ENCODE results near the gene PRR3. TPM values are rescaled to one million over a fixed set of nuclear protein-coding genes. Genes with fewer than 3 reads are reported as not detected.

The PRR3 gene
- total and polyA plus RNA-seq, 2 of the 4 experiments (the other 2 are of a cell fraction), result 7.2 to 17.3 TPM

DNA sequence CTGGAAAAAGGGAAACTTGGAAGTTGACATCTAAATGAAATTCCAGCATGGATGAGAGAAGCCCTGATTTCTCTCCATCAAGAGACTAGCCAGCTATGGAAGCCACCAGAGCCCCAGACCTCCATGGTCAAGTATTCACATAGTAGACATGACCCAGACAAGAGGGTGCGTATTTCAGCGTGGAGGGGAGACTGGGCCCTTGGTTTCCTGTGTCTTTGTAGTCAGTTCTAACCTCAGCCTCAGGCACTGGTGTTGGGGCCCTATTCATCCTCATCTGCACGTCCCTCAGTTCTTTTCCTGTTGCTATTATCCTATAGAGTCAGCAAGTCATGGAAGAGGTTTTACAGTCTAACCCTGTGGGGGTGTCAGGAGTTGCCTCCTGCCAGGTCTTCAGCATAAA lies 13.3 kb upstream of the PRR3 start:
- CTCF ChIA-PET, result interaction anchor here (1.1 to 2.7 kb wide), 2 partner anchors 59 to 62 kb away, joined by 5 to 26 read pairs; no protein-coding TSS in a partner anchor
- Histone ChIP-seq H3K79me1 (ENCODE audit: low read depth in 1 of 2, low read length in 2 of 2) (no peaks in the 10 kb centered on the region), H3K23ac (ENCODE audit: low read depth, low read length) (no peak overlapping the region), H2BK5ac (ENCODE audit: low read depth, low read length, poor library complexity, severe bottlenecking) (no peak overlapping the region), H2AK9ac (replicated peaks; ENCODE audit: low read depth, low read length, poor library complexity) (no peak overlapping the region), H2BK15ac (ENCODE audit: low read depth, low read length) (no peak overlapping the region), H2AK5ac (ENCODE audit: low read depth, low read length) (no peak overlapping the region), H3K4me1 (ENCODE audit: control insufficient read depth, insufficient read depth, low read length) (no peaks in the 10 kb centered on the region), H3K9ac (ENCODE audit: low read depth, low read length) (no peak overlapping the region), H3K9me3 (ENCODE audit: control insufficient read depth, insufficient read depth, low read length) (no peaks in the 10 kb centered on the region), H4K20me1 (ENCODE audit: insufficient read depth, low read length) (no peaks in the 10 kb centered on the region; the same call in 1 of the 2 replicates), H4K8ac (ENCODE audit: low read depth in 2 of 2, low read length in 2 of 2) (no peak overlapping the region), H3K4ac (ENCODE audit: low read depth, low read length) (no peak overlapping the region), H4K5ac (ENCODE audit: low read depth, low read length) (no peak overlapping the region), H3K27me3 (ENCODE audit: control insufficient read depth, insufficient read depth, low read length) (no peaks in the 10 kb centered on the region), H3K14ac (replicated peaks; ENCODE audit: low read depth, low read length) (no peak overlapping the region), H2AFZ (replicated peaks; ENCODE audit: low read length, poor library complexity) (no peak overlapping the region), H3K9me1 (ENCODE audit: insufficient read depth, low read length) (no peaks in the 10 kb centered on the region), H3K4me2 (ENCODE audit: low read depth, low read length) (no peak overlapping the region), H4K91ac (ENCODE audit: insufficient read depth, low read depth, low read length) (no peak overlapping the region), H3K27ac (ENCODE audit: insufficient read depth, low read length) (no peak overlapping the region), H3K18ac (ENCODE audit: low read depth, low read length) (no peak overlapping the region), H2BK20ac (ENCODE audit: low read depth, low read length) (no peak overlapping the region), H3K36me3 (ENCODE audit: control insufficient read depth, insufficient read depth, low read length) (peaks cover 27% of the 10 kb centered on the region), H3K4me3 (ENCODE audit: insufficient read depth, low read depth, low read length) (no peak overlapping the region), H2BK120ac (ENCODE audit: low read depth, low read length) (no peak overlapping the region), H3K56ac (ENCODE audit: extremely low read depth, insufficient read depth, low read length) (no peak overlapping the region)
- DNase-seq (no peak), ATAC-seq (ENCODE audit: low read depth) (no peak)
- in situ Hi-C loops (cut with MboI; ENCODE audit: low sequenced_read_pairs) (no loop called here), dilution Hi-C loops (cut with HindIII; ENCODE audit: low sequenced_read_pairs, unreplicated experiment) (no loop called here), intact Hi-C loops (cut with micrococcal nuclease) (loop anchor here (1.0 to 5.0 kb wide), 2 partner anchors 61 to 543 kb away; no protein-coding TSS in a partner anchor)
- TF ChIP-seq RCOR1 (IDR thresholded peaks at IDR 0.05; ENCODE audit: insufficient replicate concordance, low read length) (no peak), POLR2A (IDR thresholded peaks at IDR 0.05; ENCODE audit: low read depth, low read length) (no peak)
- POLR2A ChIA-PET (ENCODE audit: unreplicated experiment), result no interaction called here
- BruUV-seq (replicated peaks), result no TSS peak
- no CpG with 5 or more reads among the region's 3 CpGs for WGBS, 2 experiments (ENCODE audit: extremely low coverage in 2 of 2, insufficient read length in 1 of 2)
